Lung (tissue), 12 donors: ENCODE data around the gene HECTD4. TPM values are rescaled to one million over a fixed set of nuclear protein-coding genes. Genes with fewer than 3 reads are reported as not detected.

Experiments used
- ATAC-seq: fragments of 200-7000 bp; cut with Tn5 transposase; one replicate; pipeline ENCODE4 v1.9.1; 2020; ENCODE audit warnings: moderate number of reproducible peaks; ENCODE audit not compliant: insufficient read depth, low FRiP score
- DNase-seq, 3 donors: peaks; one replicate each; pipeline ENCODE4 v3.0.0-alpha.2; 2013 to 2017
- H3K27ac ChIP-seq, 2 donors: one replicate each; pipeline ENCODE4 v1.5.1; 2013; ENCODE audit warnings: mild to moderate bottlenecking in 2 of 2, moderate library complexity in 2 of 2, control low read depth in 1 of 2, inconsistent platforms in 1 of 2, low read depth in 1 of 2, low read length in 1 of 2
- H3K27me3 ChIP-seq, 3 donors: one replicate each; pipeline ENCODE4 v1.5.1; 2013; ENCODE audit warnings: low read length in 2 of 3; ENCODE audit not compliant: control insufficient read depth in 3 of 3, insufficient read depth in 3 of 3
- H3K36me3 ChIP-seq, 4 donors: one replicate each; pipeline ENCODE4 v1.5.1; 2013; ENCODE audit warnings: low read length in 4 of 4, mild to moderate bottlenecking in 1 of 4, moderate library complexity in 1 of 4; ENCODE audit not compliant: control insufficient read depth in 4 of 4, insufficient read depth in 4 of 4
- H3K4me1 ChIP-seq, 5 donors: one replicate each; pipeline ENCODE4 v1.5.1; 2013; ENCODE audit warnings: low read length in 5 of 5, mild to moderate bottlenecking in 2 of 5, moderate library complexity in 1 of 5; ENCODE audit not compliant: control insufficient read depth in 5 of 5, insufficient read depth in 5 of 5
- H3K4me3 ChIP-seq: one replicate; pipeline ENCODE4 v1.5.1; 2013; ENCODE audit warnings: mild to moderate bottlenecking, control low read depth, moderate library complexity
- H3K9ac ChIP-seq, 2 donors: one replicate each; pipeline ENCODE4 v1.5.1; 2013; ENCODE audit warnings: low read length in 2 of 2, control low read depth in 1 of 2; ENCODE audit not compliant: insufficient read depth in 1 of 2
- H3K9me3 ChIP-seq, 4 donors: one replicate each; pipeline ENCODE4 v1.5.1; 2013; ENCODE audit warnings: low read length in 3 of 4, mild to moderate bottlenecking in 1 of 4, moderate library complexity in 1 of 4; ENCODE audit not compliant: control insufficient read depth in 4 of 4, insufficient read depth in 3 of 4
- CTCF ChIP-seq: IDR thresholded peaks from 2 replicates; pipeline ENCODE4 v1.5.1; 2012; ENCODE audit warnings: mild to moderate bottlenecking; ENCODE audit errors: control extremely low read depth, extremely low read depth
- WGBS, 2 donors: extraction: QIAGEN DNeasy Blood & Tissue Kit; methylation state at CpG; one replicate each; pipeline ENCODE4 v1.1.7; 2013; 5-methylcytosine and 5-hydroxymethylcytosine counted together
- polyA plus RNA-seq, 2 donors: library from polyadenylated mRNA; stranded (reverse); fragments of 200-250 nt; gene quantifications; one replicate each; pipeline ENCODE4 v1.2.1, GENCODE V29; 2013
- total RNA-seq, 2 donors: library from RNA; depleted of rRNA in 1 of 2; stranded (reverse); fragments of >200 nt in 1 of 2; gene quantifications; one replicate each; pipeline ENCODE4 v1.2.1, GENCODE V29; 2014 to 2021
- donor health status: control.
- donor health status: control.
- donor health status: Bipolar disorder and iron deficiency.
- donor health status: healthy.
- donor health status: DM: yes; HTN: yes; CAD: no.

Gene HECTD4
- total and polyA plus RNA-seq, 4 donors: 4.5 to 96.5 (median 35.7) TPM

- Histone ChIP-seq H3K4me1 (peaks cover 0 to 22% (median 0%) of the 10 kb centered on the region in 5 donors), H3K36me3 (peaks cover 0 to 40% (median 26%) of the 10 kb centered on the region in 4 donors), H3K27ac (no peak overlapping the region), H3K9ac (no peak overlapping the region), H3K4me3 (no peak overlapping the region), H3K27me3 (no peaks in the 10 kb centered on the region), H3K9me3 (no peaks in the 10 kb centered on the region)
- 77 to 81% methylated on average over 9 of the region's 9 CpGs for WGBS, 2 donors
- DNase-seq (peak; percentile 24 to 79 (median 68)), ATAC-seq (no peak)
- no peak for TF ChIP-seq CTCF
These were observed 198.8 kb downstream of the HECTD4 start for GRCh38 chr12:112183141-112184021.

- ATAC-seq: peak; percentile 36
- Histone ChIP-seq H3K4me1 (peaks cover 0 to 22% (median 0%) of the 10 kb centered on the region in 5 donors), H3K27me3 (no peaks in the 10 kb centered on the region), H3K9me3 (no peaks in the 10 kb centered on the region), H3K36me3 (peaks cover 0 to 43% (median 29%) of the 10 kb centered on the region in 4 donors), H3K4me3 (no peak overlapping the region), H3K9ac (no peak overlapping the region), H3K27ac (no peak overlapping the region)
- WGBS, 2 donors: 76 to 84% methylated on average over 7 of the region's 7 CpGs
- TF ChIP-seq CTCF: no peak
- DNase-seq: peak; percentile 90 to 96 (median 95)
These were observed 199.7 kb downstream of the HECTD4 start for GRCh38 chr12:112182499-112182898.

GRCh38 chr12:112180422-112180821 lies 201.8 kb downstream of the HECTD4 start:
- no peaks in the 10 kb centered on the region for H3K9me3 ChIP-seq
- 72 to 86% methylated on average over 4 of the region's 4 CpGs for WGBS, 2 donors
- DNase-seq (no peak), ATAC-seq (no peak)
- H3K27ac ChIP-seq: no peak overlapping the region
- TF ChIP-seq CTCF: no peak
- H3K9ac ChIP-seq: no peak overlapping the region
- H3K27me3 ChIP-seq: no peaks in the 10 kb centered on the region
- H3K4me1 ChIP-seq: peaks cover 0 to 21% (median 0%) of the 10 kb centered on the region in 5 donors
- H3K36me3 ChIP-seq: peaks cover 0 to 58% (median 40%) of the 10 kb centered on the region in 4 donors
- no peak overlapping the region for H3K4me3 ChIP-seq
